WTC11 (cell line): ENCODE measurements around the gene KCNT2. TPM values are rescaled to one million over a fixed set of nuclear protein-coding genes. Genes with fewer than 3 reads are reported as not detected.

Source experiments
- ATAC-seq: fragments of 200-7000 bp; cut with Tn5 transposase; 2 replicates; pipeline ENCODE4 v1.10.0; 2021; ENCODE audit warnings: mild to moderate bottlenecking, moderate library complexity
- CTCF ChIA-PET: fragments of 300-600 bp; sonication (Branson Sonifier 250); formaldehyde crosslinking; loops from one replicate; lab custom pipeline; 2021; ENCODE audit warnings: antibody characterized with exemption; lab: Charles Lee
- POLR2A ChIA-PET: fragments of 350-600 bp; sonication (Branson Sonifier 250); formaldehyde crosslinking; loops from one replicate; lab custom pipeline; 2021; ENCODE audit warnings: antibody characterized with exemption; lab: Charles Lee
- DNase-seq: peaks from one replicate; pipeline ENCODE4 v3.0.0; 2021; ENCODE audit warnings: low spot score
- H3K27ac Mint-ChIP-seq: 2 replicates; pipeline ENCODE4 v1.8.0; 2021; ENCODE audit warnings: mixed read lengths
- H3K27me3 Mint-ChIP-seq: 2 replicates; pipeline ENCODE4 v1.8.0; 2021; ENCODE audit warnings: low read depth, mild to moderate bottlenecking, moderate library complexity, mixed read lengths
- H3K36me3 Mint-ChIP-seq: 2 replicates; pipeline ENCODE4 v1.8.0; 2021; ENCODE audit warnings: mixed read lengths
- H3K4me1 Mint-ChIP-seq: 2 replicates; pipeline ENCODE4 v1.8.0; 2022; ENCODE audit warnings: mixed read lengths
- H3K4me3 Mint-ChIP-seq: 2 replicates; pipeline ENCODE4 v1.8.0; 2021; ENCODE audit warnings: mild to moderate bottlenecking, moderate library complexity, mixed read lengths
- H3K9me3 Mint-ChIP-seq: 2 replicates; pipeline ENCODE4 v1.8.0; 2021; ENCODE audit warnings: mixed read lengths
- AR ChIP-seq: fragments of 250-450 bp; sonication (Bioruptor Pico); IDR thresholded peaks from 2 replicates; pipeline ENCODE4 v1.9.0; 2021; ENCODE audit warnings: mild to moderate bottlenecking
- CBFB ChIP-seq: sonication (generic); formaldehyde crosslinking; IDR thresholded peaks from 2 replicates; pipeline ENCODE4 v1.8.1; 2022; ENCODE audit warnings: mild to moderate bottlenecking, low read depth, missing genetic modification reagents
- E2F4 ChIP-seq: sonication (generic); formaldehyde crosslinking; IDR thresholded peaks from 2 replicates; pipeline ENCODE4 v1.8.1; 2022; ENCODE audit warnings: low read depth, mild to moderate bottlenecking, moderate library complexity, missing genetic modification reagents, borderline replicate concordance
- ELF4 ChIP-seq: sonication (generic); formaldehyde crosslinking; IDR thresholded peaks from 2 replicates; pipeline ENCODE4 v1.8.1; 2022; ENCODE audit warnings: low read depth, mild to moderate bottlenecking, moderate library complexity, missing genetic modification reagents
- FOXP1 ChIP-seq: sonication (generic); formaldehyde crosslinking; IDR thresholded peaks from 2 replicates; pipeline ENCODE4 v1.8.0; 2022; ENCODE audit warnings: missing genetic modification reagents, mild to moderate bottlenecking, moderate library complexity, borderline replicate concordance
- RELA ChIP-seq: sonication (generic); formaldehyde crosslinking; IDR thresholded peaks from 2 replicates; pipeline ENCODE4 v1.8.1; 2022; ENCODE audit warnings: missing genetic modification reagents, mild to moderate bottlenecking, borderline replicate concordance
- ZNF532 ChIP-seq: fragments of 250-450 bp; sonication (Bioruptor Pico); IDR thresholded peaks from 2 replicates; pipeline ENCODE4 v1.9.0; 2021; ENCODE audit warnings: mild to moderate bottlenecking, borderline replicate concordance
- total RNA-seq: library from RNA; stranded (reverse); gene quantifications from 3 replicates; pipeline ENCODE4 v1.2.3, GENCODE V29; 2021
- TF ChIP-seq, protein P1 (sequence below): fragments of 200-600 bp; IDR thresholded peaks from 2 replicates; pipeline ENCODE4 v1.8.0; 2022; ENCODE audit warnings: antibody characterized with exemption
- TF ChIP-seq, protein P2 (sequence below): sonication (generic); formaldehyde crosslinking; IDR thresholded peaks from 2 replicates; pipeline ENCODE4 v1.8.1; 2023; ENCODE audit warnings: mild to moderate bottlenecking, missing genetic modification reagents, moderate library complexity
- TF ChIP-seq, protein P3 (sequence below): sonication (generic); formaldehyde crosslinking; IDR thresholded peaks from 2 replicates; pipeline ENCODE4 v1.8.0; 2023; ENCODE audit warnings: missing genetic modification reagents, mild to moderate bottlenecking, borderline replicate concordance

The KCNT2 gene
- total RNA-seq, 1 experiment from 2014 or later: 11.6 TPM

GRCh38 chr1:196229546-196229945, 378.7 kb downstream of the KCNT2 start:
- peaks cover 5% of the 10 kb centered on the region for H3K36me3 Mint-ChIP-seq
- CTCF ChIA-PET: no interaction called here
- peaks cover 4% of the 10 kb centered on the region; the same call in 1 of the 2 replicates for H3K4me1 Mint-ChIP-seq
- H3K9me3 Mint-ChIP-seq: peaks cover 5% of the 10 kb centered on the region
- POLR2A ChIA-PET: no interaction called here
- ATAC-seq: no peak
- H3K4me3 Mint-ChIP-seq: no peak overlapping the region
- H3K27me3 Mint-ChIP-seq: no peaks in the 10 kb centered on the region; the same call in 1 of the 2 replicates
- no peak overlapping the region for H3K27ac Mint-ChIP-seq
- TF ChIP-seq AR (CRISPR knock-in tag) (no peak), ZNF532 (CRISPR knock-in tag) (no peak), RELA (CRISPR knock-in tag) (no peak), ELF4 (CRISPR knock-in tag) (no peak), FOXP1 (CRISPR knock-in tag) (no peak), E2F4 (CRISPR knock-in tag) (no peak), CBFB (CRISPR knock-in tag) (no peak)
- TF ChIP-seq, protein P1, sequence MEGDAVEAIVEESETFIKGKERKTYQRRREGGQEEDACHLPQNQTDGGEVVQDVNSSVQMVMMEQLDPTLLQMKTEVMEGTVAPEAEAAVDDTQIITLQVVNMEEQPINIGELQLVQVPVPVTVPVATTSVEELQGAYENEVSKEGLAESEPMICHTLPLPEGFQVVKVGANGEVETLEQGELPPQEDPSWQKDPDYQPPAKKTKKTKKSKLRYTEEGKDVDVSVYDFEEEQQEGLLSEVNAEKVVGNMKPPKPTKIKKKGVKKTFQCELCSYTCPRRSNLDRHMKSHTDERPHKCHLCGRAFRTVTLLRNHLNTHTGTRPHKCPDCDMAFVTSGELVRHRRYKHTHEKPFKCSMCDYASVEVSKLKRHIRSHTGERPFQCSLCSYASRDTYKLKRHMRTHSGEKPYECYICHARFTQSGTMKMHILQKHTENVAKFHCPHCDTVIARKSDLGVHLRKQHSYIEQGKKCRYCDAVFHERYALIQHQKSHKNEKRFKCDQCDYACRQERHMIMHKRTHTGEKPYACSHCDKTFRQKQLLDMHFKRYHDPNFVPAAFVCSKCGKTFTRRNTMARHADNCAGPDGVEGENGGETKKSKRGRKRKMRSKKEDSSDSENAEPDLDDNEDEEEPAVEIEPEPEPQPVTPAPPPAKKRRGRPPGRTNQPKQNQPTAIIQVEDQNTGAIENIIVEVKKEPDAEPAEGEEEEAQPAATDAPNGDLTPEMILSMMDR: no peak
- TF ChIP-seq, protein P2, sequence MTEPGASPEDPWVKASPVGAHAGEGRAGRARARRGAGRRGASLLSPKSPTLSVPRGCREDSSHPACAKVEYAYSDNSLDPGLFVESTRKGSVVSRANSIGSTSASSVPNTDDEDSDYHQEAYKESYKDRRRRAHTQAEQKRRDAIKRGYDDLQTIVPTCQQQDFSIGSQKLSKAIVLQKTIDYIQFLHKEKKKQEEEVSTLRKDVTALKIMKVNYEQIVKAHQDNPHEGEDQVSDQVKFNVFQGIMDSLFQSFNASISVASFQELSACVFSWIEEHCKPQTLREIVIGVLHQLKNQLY (CRISPR knock-in tag): no peak
- TF ChIP-seq, protein P3, sequence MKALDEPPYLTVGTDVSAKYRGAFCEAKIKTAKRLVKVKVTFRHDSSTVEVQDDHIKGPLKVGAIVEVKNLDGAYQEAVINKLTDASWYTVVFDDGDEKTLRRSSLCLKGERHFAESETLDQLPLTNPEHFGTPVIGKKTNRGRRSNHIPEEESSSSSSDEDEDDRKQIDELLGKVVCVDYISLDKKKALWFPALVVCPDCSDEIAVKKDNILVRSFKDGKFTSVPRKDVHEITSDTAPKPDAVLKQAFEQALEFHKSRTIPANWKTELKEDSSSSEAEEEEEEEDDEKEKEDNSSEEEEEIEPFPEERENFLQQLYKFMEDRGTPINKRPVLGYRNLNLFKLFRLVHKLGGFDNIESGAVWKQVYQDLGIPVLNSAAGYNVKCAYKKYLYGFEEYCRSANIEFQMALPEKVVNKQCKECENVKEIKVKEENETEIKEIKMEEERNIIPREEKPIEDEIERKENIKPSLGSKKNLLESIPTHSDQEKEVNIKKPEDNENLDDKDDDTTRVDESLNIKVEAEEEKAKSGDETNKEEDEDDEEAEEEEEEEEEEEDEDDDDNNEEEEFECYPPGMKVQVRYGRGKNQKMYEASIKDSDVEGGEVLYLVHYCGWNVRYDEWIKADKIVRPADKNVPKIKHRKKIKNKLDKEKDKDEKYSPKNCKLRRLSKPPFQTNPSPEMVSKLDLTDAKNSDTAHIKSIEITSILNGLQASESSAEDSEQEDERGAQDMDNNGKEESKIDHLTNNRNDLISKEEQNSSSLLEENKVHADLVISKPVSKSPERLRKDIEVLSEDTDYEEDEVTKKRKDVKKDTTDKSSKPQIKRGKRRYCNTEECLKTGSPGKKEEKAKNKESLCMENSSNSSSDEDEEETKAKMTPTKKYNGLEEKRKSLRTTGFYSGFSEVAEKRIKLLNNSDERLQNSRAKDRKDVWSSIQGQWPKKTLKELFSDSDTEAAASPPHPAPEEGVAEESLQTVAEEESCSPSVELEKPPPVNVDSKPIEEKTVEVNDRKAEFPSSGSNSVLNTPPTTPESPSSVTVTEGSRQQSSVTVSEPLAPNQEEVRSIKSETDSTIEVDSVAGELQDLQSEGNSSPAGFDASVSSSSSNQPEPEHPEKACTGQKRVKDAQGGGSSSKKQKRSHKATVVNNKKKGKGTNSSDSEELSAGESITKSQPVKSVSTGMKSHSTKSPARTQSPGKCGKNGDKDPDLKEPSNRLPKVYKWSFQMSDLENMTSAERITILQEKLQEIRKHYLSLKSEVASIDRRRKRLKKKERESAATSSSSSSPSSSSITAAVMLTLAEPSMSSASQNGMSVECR (CRISPR knock-in tag): no peak
- no peak for DNase-seq
